SJSA1 (cell line): ENCODE data around the gene ZFAND2A. TPM values are rescaled to one million over a fixed set of nuclear protein-coding genes. Genes with fewer than 3 reads are reported as not detected.

Experiments used
- DNase-seq, 2 experiments: peaks; one replicate each; pipeline ENCODE4 v3.0.0-alpha.2; 2015 to 2020; ENCODE audit warnings: low spot score in 2 of 2, low read depth in 1 of 2
- H3K27ac ChIP-seq: fragments of 250-450 bp; sonication (Bioruptor Pico); 2 replicates; pipeline ENCODE4 v1.5.1; 2020; ENCODE audit warnings: mild to moderate bottlenecking, moderate library complexity
- H3K27me3 ChIP-seq: fragments of 250-450 bp; sonication (Bioruptor Pico); replicated peaks from 2 replicates; pipeline ENCODE4 v1.5.1; 2020; ENCODE audit warnings: mild to moderate bottlenecking, moderate library complexity
- H3K36me3 ChIP-seq: fragments of 250-450 bp; sonication (Bioruptor Pico); 2 replicates; pipeline ENCODE4 v1.5.1; 2020; ENCODE audit warnings: mild to moderate bottlenecking
- H3K4me1 ChIP-seq: fragments of 250-450 bp; sonication (Bioruptor Pico); replicated peaks from 2 replicates; pipeline ENCODE4 v1.6.1; 2021; ENCODE audit warnings: mild to moderate bottlenecking
- H3K4me3 ChIP-seq: fragments of 250-450 bp; sonication (Bioruptor Pico); 2 replicates; pipeline ENCODE4 v1.5.1; 2020; ENCODE audit warnings: mild to moderate bottlenecking
- H3K9me3 ChIP-seq: fragments of 250-450 bp; sonication (Bioruptor Pico); replicated peaks from 2 replicates; pipeline ENCODE4 v1.5.1; 2020; ENCODE audit warnings: mild to moderate bottlenecking
- total RNA-seq: library from RNA; depleted of rRNA; stranded (reverse); fragments of >200 nt; shearing (Covaris generic); gene quantifications from 2 replicates; pipeline ENCODE4 v1.2.3, GENCODE V29; 2014; rRNA removed

The ZFAND2A gene
- total RNA-seq, 1 experiment from 2014 or later: 28.5 TPM

DNA sequence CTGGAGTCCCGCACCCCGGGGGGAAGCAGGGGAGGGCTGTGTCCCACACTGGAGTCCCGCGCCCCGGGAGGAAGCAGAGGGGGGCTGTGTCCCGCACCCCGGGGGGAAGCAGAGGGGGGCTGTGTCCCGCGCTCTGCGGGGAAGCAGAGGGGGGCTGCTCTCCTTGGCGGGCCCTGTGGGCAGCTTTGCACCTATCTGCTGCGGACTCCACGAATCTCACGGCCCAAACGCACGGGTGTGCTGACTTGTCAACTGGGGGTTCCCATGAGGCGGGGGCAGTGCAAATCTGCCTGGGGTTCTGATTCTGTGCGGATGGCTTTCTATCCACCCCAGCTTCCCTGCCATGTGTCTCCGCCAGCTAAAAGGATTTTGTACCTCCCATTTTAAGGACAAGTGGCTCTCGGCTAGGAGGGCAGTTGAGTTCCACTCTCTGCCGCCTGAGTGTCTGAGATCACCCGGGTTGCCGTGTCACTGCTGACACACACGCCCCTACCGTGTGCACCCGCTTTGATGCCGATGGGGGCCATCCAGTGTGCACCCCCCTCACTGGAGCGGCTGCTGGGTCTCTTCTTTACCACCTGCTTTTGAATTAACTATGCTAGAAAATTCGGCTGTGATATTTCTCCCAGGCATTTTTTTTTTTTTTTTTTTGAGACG is 51.6 kb downstream of the ZFAND2A start:
- Histone ChIP-seq H3K27ac (no peak overlapping the region), H3K9me3 (no peaks in the 10 kb centered on the region), H3K27me3 (no peaks in the 10 kb centered on the region), H3K4me3 (no peak overlapping the region), H3K4me1 (no peaks in the 10 kb centered on the region), H3K36me3 (no peaks in the 10 kb centered on the region)
- DNase-seq: no peak

DNA sequence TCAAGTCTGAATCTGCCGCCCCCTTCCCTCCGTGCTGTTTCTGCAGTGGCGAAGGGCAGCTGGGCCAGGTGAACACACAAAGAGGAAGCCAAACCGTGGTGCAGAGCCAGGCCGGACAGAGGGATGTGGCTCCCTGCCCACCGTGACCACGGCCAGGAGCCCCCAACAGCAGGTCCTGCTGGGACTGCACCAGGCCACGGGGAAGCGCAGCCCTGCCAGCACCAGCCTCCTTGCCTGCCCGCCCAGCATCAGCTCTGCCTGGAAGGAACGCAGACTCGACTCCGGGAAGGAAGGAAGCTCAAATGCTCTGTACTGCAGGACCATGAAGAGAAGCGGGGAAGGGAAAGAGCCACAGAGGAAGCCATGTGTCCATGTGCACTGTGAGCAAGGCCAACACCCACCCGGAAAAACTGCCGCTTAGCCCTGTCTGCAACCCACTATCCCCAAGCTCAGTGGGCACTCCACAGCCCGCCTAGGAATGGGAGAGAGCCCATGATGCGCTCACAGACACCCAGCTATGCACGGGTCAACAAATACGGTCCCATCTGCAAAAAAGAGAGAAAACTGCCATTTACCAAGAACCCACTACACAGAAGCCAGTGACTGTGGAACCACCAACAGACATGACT is 53.1 kb downstream of the ZFAND2A start:
- Histone ChIP-seq H3K4me1 (no peaks in the 10 kb centered on the region), H3K36me3 (no peaks in the 10 kb centered on the region), H3K4me3 (no peak overlapping the region), H3K9me3 (no peaks in the 10 kb centered on the region), H3K27ac (no peak overlapping the region), H3K27me3 (no peaks in the 10 kb centered on the region)
- no peak for DNase-seq

DNA sequence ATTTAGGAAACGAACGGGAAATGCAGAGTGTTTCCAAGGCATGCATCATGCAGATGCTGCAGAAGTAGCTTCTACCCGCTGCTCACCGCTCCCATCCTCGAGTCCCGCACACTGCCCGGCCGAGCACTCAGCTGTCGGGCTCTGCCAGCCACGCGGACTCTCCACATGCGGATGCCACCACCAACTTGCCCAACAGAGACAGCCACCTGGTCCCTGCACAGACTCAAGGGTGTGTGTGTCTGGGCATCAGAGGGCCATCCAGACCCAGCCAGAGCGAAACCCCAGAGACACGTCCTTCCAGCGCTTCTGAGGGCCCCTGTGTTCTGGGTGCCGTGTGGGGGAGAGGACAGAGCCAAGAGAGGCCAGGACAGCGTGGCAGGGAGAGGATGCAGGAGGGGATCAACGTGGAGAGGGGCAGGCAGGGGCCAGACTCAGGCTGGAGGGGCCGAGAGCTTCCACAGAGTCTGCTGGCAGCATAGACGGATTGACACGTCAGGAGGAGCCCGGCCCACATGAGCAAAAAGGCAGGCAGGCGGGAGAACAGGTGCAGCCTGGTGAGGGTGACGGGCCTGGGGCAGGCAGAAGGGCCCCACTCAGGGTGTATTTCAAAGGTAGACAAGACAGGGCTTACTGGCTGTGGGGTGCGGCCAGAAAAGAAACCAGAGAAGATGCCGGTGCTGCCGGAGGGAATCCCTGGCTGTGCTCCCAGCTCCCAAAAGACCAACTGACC is 53.8 kb downstream of the ZFAND2A start:
- H3K36me3 ChIP-seq: no peaks in the 10 kb centered on the region
- no peaks in the 10 kb centered on the region for H3K4me1 ChIP-seq
- DNase-seq: no peak
- H3K27ac ChIP-seq: no peak overlapping the region
- no peaks in the 10 kb centered on the region for H3K9me3 ChIP-seq
- no peak overlapping the region for H3K4me3 ChIP-seq
- no peaks in the 10 kb centered on the region for H3K27me3 ChIP-seq

GRCh38 chr7:1105189-1105588 is 54.8 kb downstream of the ZFAND2A start:
- Histone ChIP-seq H3K4me3 (no peak overlapping the region), H3K36me3 (no peaks in the 10 kb centered on the region), H3K27ac (no peak overlapping the region), H3K27me3 (no peaks in the 10 kb centered on the region), H3K9me3 (no peaks in the 10 kb centered on the region), H3K4me1 (no peaks in the 10 kb centered on the region)
- DNase-seq: no peak

- no peak for DNase-seq
- no peaks in the 10 kb centered on the region for H3K4me1 ChIP-seq
- no peaks in the 10 kb centered on the region for H3K27me3 ChIP-seq
- no peak overlapping the region for H3K27ac ChIP-seq
- no peak overlapping the region for H3K4me3 ChIP-seq
- no peaks in the 10 kb centered on the region for H3K9me3 ChIP-seq
- H3K36me3 ChIP-seq: no peaks in the 10 kb centered on the region
These were observed 55.3 kb downstream of the ZFAND2A start for GRCh38 chr7:1104516-1105179.

GRCh38 chr7:1103789-1104515 is 56.0 kb downstream of the ZFAND2A start:
- no peaks in the 10 kb centered on the region for H3K27me3 ChIP-seq
- H3K4me1 ChIP-seq: no peaks in the 10 kb centered on the region
- H3K4me3 ChIP-seq: no peak overlapping the region
- H3K9me3 ChIP-seq: no peaks in the 10 kb centered on the region
- no peaks in the 10 kb centered on the region for H3K36me3 ChIP-seq
- no peak for DNase-seq
- H3K27ac ChIP-seq: no peak overlapping the region

DNA sequence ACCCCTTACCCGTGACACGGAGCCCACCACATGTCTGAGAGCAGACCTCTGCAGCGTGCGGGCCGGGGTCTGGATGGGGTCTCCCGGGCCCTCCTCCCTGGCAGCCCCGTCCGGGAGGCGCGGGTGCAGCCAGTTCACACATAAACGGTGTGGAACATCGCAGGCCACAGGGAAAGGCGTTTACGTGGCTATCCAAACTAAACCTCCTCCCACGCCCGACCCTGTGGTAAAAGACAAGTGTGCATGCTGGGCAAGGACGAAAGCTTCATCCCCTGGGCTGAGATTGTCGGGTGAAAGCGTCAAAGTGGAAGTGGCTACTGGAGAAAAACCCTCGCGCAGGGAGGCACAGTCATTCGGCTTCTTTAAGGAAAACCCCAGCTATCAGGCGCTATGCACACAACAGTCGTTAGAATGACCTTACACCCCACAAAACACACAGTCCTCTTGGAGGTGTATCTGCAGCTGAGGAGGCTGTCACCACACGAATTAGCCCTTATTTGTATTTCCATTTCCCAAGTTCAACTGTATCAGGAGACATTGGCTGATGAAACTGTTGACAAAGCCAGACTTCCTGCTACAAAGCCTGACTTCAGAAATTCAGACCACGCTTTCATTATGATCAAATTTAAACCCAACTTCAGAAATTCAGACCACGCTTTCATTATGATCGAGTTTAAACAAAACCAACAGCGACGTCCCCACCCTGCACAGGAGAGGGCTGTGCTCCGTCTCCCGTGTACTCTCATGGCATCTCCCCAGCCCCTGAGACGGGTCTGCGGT is 56.8 kb downstream of the ZFAND2A start:
- DNase-seq: no peak
- H3K4me3 ChIP-seq: no peak overlapping the region
- no peak overlapping the region for H3K27ac ChIP-seq
- no peaks in the 10 kb centered on the region for H3K27me3 ChIP-seq
- no peaks in the 10 kb centered on the region for H3K9me3 ChIP-seq
- no peaks in the 10 kb centered on the region for H3K36me3 ChIP-seq
- no peaks in the 10 kb centered on the region for H3K4me1 ChIP-seq

Other genes with a start within 250 kb of the ZFAND2A start
- 3.5 TPM in 1 of 2 replicates, not detected in the other for gene ADAP1, start 205.5 kb downstream of the ZFAND2A start, total RNA-seq
- gene COX19, start 184.6 kb downstream of the ZFAND2A start, total RNA-seq: 8.4 and 9.6 TPM in 2 replicates
- gene CYP2W1, start 177.0 kb downstream of the ZFAND2A start, total RNA-seq: not detected in 2 replicates
- gene GPR146, start 115.7 kb downstream of the ZFAND2A start, total RNA-seq: 0.08 and 0.72 TPM in 2 replicates
- not detected in 2 replicates for gene GPER1, start 72.1 kb downstream of the ZFAND2A start, total RNA-seq
- gene UNCX, start 72.7 kb upstream of the ZFAND2A start, total RNA-seq: not detected in 2 replicates